DMS79 (cell line): ENCODE results near the gene CCDC122.

Experiments used
- DNase-seq: peaks from one replicate; lab custom pipeline; 2025; lab: John Stamatoyannopoulos, UW

CCDC122 gene

DNA sequence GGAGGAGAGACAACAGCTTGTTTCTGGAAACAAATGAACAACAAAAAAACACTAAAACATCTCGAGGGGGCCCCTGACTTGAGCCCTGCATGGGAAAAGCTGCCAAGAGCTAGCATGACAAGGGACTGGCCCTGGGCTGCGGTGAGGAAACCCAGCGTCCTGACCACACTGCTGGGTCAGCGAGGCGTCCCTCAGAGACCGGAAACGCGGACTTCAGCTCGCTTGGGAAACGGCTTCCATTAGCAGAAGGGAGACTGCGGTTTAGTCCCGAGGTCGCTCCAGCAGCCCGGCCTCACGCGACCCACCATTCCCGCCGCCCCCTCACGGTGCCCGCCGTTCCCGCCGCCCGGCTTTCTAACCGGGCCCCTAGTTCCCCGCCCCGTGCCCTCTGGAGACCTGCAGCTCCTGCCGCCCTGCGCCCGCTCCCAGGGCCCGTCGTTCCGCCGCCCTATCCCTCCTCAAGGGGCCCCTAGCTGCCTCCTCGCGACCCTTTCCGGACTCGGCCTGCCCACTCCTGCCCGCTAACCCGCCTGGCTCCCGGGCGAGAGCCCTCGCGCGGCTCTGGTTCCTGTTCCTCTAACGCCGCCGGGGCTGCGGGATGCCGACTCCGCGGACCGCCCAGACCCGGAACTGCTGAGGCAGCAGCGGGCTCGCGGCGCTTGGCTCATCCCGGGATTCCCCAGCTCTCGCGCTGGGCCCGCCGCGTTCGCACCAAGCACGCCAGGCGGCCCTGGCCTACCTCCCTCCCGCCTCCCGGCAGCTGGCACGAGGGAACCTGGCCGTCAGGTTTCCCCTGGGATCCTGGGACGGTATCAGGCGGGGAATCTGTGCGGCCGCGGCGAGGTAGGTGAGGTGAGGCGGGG is at the start of gene CCDC122:
Gene CCDC122 (minus strand): TSS at position 849 of the 863 bp plus-strand sequence. CDS start 10,364 bp downstream, outside the sequence.
- DNase-seq, result peak; percentile 17

- DNase-seq, result no peak
Measured at GRCh38 chr13:43924549-43925245, 45.2 kb upstream of the CCDC122 start.

- DNase-seq, result no peak
Measured at GRCh38 chr13:43920965-43921674, 41.6 kb upstream of the CCDC122 start.

DNA sequence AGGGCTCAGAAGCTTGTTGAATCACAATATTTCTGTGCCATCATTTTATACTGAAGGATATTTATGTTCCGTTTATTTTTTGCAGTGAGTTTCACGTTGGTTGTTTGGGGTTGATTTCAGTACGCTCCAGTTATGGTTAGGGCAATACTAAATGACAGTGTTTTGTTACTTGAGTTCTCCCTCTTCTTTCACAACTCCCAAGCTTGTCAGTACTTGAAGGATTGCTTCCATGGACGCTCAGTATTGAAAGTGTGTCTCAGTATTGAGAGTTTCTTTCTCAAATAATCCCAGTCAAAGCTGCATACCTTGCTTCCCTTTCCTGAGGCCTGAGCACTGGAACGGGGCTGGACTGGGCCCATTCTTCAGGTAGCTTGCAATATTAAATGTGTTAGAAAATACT is 39.1 kb upstream of the CCDC122 start:
- no peak for DNase-seq

- DNase-seq, result no peak
Measured at GRCh38 chr13:43916828-43917227, 37.3 kb upstream of the CCDC122 start.

DNA sequence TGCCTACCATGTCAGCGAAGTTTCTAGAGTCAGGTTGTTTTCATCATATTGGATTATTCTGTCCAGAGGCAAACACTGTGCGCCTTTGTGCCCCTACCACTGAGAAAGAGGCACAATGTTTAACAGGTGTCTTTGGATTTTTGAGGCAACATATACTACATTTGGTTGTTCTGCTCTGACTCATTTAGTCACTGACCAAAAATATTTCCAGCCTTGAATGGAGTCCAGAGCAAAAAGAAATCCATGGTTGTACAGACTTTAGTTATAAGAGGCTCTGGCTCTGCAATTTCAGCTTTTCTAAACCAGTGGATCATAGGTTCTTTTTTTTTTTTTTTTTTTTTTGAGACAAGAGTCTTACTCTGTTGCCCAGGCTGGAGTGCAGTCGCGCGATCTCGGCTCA is 35.9 kb upstream of the CCDC122 start:
- DNase-seq, result no peak

DNA sequence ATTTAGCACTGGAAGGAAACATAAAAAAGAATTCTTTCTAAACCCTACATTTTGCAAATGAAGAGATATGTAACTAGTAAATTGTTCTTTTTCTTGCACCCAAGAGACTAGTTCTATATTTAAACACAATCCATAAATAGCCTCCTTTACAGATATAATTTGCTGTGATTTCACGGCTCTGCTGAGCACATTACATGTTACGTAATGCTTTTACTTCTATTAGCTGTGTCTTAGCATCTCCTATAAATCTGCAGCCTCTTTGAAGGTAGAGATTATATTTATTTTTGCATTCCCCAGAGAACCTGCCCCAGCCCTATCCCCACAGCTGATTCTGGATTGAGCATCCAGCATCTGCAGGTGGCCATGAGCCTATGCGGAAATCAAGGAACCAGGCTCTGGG is 32.3 kb upstream of the CCDC122 start:
- no peak for DNase-seq

DNA sequence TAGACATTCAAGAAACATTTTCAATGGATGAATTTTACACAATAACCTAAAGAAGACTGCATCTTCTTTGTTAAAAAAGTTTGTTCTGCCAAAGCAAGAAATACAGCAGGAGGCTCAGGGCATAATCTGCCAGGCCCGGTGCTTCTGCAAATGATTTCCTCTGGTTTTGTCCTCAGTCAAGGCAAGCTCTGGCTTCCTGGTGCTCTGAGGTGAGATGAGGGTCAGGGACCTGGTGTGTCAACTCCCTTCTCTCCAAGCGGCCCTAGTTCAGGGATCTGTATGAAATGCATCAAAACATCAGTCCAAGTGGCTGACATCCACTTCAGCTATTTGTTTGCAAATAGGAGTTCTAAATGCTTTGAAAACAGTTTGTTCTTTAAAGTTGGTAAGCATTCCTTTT is 31.7 kb upstream of the CCDC122 start:
- no peak for DNase-seq

DNA sequence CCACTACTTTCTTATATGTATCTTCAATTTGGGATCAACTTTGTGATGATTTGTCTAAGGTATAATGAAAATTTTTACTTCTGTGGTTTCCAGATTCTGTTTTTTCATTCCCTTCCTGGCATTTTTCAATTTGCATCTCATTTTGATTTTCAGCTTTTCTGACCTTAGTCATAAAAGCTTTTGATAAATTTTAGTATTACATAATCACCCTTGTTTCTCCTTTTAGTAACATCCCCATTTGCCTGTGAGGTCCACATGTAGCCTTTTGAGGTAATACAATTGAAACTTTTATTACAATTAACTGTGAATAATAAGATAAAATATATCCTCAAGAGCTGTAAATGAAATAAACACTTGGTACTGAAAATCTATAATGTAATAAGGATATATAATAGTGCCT is 31.3 kb upstream of the CCDC122 start:
- DNase-seq, result no peak

DNA sequence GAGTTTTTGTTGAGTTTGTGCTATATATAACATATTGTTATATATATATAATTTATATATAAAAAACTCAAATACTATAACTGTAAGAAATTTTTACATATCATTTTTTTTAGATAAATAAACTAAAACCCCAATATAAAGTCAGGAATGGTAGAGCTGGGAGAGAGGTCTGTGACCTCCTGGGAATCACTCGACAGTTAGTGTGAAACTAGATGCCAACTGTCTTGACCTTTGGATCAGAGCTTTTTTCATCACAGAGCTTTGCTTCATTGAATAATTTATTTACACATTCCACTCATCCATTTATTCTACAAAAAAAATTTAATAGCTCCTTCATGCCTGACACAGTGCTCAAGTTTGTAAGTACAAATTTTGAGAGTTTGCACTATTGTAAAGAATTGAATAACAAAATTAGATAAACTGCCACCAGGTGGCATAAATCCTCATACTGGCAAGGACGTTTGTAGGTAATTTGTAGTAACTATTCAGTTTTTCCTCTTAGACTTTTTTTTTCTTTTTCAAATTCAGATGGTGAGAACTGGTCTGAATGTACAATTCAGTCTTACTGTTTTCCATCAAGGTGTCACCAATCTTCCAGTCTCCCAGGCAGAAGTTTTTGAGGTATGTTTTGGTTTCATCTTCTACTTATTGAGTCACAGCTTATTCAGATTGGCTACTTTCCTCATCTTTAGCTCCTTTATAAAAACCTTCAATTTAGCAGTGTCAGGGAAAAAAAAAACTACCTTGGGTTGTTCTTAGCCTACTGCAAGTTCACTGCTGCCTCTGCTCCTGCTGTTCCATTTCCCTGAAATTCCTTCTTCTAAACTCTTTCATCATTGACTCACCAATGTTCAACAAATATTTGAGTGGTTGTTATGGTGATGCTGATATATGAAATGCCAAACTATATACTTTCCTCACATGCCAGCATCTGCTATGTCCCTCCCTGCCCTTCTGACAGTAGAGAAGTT is 28.9 kb upstream of the CCDC122 start:
- peak; percentile 18 for DNase-seq

GRCh38 chr13:43905435-43906031 is 26.0 kb upstream of the CCDC122 start:
- DNase-seq, result peak; percentile 12

- DNase-seq, result no peak
Measured at GRCh38 chr13:43895940-43896339, 16.4 kb upstream of the CCDC122 start.

GRCh38 chr13:43894438-43894837 is 14.9 kb upstream of the CCDC122 start:
- DNase-seq, result no peak

DNA sequence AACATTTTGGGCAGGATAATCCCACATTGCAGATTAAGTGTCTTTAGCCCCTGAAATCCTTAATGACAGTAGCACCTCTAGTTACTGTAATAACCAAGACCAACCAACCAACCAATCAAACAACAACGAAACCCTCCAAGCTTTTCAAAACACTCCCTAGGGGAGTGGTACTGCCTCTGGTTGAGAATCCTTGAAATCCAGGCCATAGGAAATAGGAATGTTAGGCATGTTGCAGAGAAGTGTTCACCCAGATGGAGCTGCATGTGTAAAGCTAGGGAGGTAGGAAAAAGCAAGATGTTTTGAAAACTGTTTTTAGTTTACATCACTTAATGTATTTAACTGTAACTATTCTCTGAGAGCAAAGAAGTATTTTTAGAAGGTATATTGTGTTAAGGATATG is 4.7 kb upstream of the CCDC122 start:
- no peak for DNase-seq

DNA sequence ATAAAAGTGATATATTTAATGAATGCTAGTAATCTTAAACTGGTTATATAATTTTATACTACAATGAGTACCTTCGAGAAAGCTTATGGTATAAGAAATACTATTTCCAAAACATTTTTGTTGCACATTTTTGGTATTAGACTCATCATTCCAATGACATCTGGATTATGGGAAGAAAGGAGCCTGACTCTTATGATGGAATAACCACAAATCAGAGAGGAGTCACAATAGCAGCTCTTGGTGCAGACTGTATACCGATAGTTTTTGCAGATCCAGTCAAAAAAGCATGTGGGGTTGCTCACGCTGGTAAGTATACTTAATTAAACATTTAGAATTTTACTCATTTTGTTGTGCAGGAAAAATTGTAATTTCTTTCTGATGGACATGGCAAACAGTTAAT is 4.1 kb upstream of the CCDC122 start:
- DNase-seq, result no peak

GRCh38 chr13:43881580-43881979 is 2.0 kb upstream of the CCDC122 start:
- no peak for DNase-seq

GRCh38 chr13:43880926-43881325 is 1.4 kb upstream of the CCDC122 start:
- DNase-seq, result no peak

DNA sequence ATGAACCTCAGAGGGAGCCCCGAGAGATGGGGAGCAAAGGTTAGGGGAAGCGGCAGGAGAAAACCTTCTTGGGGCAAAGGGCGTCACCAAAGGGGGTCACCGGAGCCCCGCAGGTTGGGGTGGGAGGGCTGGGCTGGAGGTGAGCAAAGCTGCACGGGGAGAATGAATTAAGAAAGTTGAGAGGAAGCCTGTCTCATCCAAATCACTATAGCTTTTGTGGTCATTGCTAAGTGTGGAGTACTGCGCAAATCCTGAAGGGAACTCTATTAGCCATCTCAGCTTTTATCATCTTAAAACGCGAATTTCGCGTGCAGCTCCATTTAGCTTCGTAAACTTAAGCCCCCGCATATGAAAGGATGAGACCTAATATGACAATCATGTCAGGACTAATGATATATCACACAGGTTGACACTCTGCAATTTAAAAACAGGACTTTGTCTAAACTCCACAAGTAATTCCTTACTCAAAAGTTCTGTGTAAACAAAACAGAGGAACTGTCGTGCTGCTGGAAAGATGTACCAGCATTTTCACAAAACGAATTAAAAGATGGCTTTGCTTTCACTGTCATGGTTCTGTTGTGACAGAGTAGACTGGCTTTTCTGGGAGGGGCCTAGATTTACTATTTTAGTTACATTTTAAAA is 795 bp upstream of the CCDC122 start:
- DNase-seq, result no peak

DNA sequence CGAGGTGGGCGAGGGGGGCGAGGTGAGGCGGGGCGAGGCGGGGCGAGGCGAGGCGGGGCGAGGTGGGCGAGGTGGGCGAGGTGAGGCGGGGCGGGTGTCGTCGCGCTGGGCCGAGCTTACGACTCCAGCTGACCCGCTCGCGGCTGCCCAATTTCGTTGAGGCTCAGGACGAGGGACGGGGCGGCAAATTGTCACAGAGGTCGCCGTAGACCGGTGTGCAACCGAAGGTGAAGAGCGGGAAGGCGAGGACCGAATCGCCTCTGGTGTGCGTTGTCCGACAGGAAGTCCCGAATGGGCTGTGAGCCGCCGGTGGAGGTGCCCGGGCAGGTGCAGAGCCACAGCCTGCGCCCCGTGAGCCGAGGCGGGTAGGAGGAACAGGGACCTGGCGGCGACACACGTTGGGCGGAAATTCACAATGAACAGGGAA is 228 bp upstream of the CCDC122 start, which contains the start of gene LACC1:
Gene LACC1 (plus strand): TSS at position 150 of the 427 bp plus-strand sequence. CDS start 1,082 bp downstream, outside the sequence.
- peak; percentile 24 for DNase-seq

GRCh38 chr13:43877766-43878165 is 1.8 kb downstream of the CCDC122 start:
- no peak for DNase-seq
